GM18517 (cell line): Measurements from ENCODE around the gene P4HA2.

Source experiments
- ATAC-seq: cut with Tn5 transposase; IDR thresholded peaks from one replicate; pipeline ENCODE4 v1.9.1; 2021; ENCODE audit warnings: mild to moderate bottlenecking, moderate library complexity; ENCODE audit not compliant: unreplicated experiment

P4HA2 gene

DNA sequence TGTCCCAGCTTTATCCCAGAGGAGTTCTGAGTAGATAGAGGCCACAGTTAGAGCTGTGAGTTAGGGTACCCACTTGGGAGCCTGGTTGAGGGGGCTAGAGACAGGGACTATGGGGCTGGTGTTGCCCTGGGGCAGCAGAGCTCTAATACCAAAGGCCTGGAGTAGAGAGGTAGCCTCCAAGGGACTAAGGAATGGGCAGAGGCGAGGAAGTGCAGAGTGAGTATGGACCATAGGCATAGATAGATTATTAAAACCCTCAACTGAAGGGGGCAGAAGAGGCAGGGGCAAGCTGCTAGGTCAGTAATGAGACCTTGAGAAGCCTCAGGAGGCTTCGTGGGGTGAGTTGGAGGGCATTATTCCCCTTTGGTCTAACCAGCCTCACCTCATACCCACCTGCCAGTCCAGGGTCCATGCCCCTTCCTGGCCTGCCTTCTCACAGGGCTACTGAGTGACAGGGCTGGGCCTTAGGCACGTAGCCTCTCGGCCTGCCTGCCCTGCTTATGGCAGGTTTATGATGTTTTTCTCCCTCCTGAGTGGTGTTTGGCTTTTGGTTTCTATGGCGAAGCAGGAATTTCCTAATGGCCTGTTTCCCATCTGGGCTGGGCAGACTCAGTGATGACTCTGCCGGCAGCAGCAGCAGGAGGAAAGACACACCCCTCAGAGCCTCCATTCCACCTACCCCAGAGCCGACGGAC lies 37.8 kb upstream of the P4HA2 start:
- ATAC-seq: no peak

DNA sequence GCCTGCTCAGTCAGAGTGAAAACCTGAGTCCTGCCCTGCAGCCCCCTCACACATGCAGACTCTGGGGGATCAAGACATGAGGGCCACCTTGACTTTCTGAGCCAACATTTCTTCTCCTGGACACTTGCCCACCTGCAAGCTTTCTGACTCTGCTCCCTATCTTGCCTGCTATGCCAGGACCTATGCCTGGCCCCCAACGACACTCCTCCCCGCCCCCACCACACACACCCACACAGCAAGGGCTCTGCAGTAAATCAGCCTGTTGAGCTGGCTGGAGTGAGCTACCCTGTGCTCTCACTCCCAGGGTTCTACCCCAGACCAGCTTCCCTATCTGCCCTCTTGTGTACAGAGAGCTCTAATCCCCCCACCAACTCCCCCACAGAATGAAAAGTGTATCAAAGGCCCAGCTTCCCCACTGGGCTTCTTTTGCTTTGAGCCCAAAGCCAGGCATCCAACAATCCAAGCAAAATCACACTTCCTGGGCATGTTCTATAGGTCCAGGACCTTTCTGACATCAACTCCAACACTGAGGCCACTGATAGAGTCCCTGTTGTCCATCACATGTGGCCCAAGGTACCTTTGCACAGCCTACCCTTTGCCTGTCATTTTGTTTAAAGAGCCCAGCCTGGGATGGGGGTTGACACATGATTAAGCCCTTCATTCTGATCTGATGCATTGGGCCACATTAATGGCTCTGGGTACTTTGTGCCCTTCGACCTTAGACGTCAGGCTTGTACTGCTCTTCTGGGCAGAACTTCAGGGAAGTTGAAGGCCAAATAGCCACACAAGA lies 37.1 kb upstream of the P4HA2 start:
- no peak for ATAC-seq

DNA sequence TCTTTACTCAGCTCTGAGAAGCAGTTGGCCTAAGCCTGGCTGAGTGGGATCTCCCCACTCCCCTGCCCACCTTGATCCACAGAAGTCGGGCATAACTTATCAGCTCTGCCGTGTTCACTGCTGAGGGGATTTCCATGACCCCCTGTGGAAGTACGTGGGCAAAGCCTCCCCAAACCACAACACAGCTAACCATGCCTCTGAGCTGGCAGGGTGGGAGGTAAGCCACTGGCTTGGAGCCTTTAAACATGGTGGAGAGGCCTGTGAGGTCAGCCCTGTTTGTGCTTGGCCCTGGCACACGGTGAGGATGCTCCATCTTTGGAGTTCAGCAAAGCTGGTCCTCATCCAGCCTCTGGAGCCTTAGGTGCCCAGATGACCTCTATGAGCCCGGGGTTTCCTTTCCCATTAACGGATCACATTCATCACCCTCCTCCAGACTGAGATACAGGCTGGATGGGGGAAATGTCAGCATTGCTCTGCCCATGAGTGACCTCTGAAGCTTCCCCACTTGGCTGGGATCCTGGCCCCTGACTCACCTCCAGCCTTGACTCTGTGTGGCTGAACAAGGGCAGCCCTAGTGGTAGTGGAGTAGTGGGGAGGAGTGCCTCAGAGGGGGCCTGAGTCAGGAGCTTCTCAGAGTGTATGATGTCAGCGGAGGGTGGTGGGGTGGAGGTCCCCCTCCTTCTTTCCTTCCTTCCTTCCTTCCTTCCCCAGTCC lies 36.1 kb upstream of the P4HA2 start:
- ATAC-seq: no peak

DNA sequence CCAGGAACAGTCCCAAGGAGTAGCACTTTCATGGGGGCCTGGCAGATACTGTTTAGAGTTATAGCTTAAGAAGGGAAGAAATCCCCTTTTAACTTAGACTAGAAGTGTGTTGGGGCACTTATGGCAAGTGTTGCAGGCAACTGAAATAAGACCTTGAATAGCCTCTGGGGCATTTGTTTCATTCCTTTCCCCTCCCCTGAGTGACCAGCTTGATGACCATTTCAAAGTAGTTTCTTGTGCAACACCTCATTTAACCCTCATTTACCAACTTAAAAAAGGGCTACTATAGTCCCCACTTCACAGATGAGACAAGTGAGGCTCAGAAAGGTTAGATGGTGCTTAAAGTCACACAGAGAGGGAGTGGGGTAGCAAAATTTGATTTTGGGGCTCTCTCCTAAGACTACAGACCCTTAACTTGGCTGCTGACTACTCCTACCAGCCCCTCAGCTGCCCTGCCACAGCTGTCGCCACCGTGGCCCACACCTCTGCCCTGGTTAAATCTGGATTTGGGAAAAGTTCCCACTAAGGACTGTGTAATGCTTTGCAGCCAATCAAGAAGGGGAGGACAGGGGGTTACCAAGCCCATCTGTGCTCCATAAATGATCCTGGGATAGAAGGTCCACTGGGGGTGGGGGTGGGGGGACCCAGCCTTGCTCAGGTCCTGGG lies 35.4 kb upstream of the P4HA2 start:
- ATAC-seq: no peak

DNA sequence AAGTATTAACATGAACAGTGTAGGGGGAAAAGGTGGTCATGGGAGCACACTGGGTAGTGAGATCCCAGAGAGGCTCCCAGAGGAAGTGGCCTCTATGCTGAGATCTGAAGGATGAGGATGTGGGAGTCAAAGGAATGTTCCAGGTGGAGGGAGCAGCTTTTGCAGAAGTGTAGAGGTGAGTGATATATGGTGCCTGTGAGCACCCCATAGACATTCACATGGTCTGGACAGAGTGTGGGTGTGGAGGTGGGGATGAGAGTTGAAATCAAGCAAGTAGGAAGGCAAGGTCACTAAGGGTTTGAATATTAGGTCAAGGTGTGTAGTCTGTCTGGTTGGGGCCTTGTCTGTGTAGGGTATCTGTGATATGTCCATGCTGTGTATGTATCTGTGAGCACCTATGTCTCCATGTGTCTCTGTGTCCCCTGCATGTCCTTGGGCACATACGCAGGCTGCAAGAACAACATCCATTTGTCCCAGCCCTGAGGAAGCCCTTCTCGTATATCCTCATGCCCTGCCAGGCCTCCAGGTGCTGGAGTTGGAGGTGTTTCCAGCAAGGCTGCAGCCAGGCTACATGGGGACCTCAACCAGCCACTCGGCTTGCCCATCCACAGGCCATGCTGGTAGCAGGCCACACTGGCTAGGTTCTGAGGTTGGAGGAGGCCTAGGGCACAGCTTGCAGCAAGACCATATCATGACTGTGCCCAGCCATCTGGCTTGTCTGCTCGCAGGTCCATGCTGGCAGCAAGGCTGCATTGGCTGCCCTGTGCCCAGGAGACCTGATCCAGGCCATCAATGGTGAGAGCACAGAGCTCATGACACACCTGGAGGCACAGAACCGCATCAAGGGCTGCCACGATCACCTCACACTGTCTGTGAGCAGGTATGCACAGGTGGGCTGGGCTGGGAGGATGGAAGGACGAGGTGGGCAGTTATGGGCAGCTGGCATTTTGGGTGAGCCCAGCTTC lies 34.5 kb upstream of the P4HA2 start:
- ATAC-seq: no peak

DNA sequence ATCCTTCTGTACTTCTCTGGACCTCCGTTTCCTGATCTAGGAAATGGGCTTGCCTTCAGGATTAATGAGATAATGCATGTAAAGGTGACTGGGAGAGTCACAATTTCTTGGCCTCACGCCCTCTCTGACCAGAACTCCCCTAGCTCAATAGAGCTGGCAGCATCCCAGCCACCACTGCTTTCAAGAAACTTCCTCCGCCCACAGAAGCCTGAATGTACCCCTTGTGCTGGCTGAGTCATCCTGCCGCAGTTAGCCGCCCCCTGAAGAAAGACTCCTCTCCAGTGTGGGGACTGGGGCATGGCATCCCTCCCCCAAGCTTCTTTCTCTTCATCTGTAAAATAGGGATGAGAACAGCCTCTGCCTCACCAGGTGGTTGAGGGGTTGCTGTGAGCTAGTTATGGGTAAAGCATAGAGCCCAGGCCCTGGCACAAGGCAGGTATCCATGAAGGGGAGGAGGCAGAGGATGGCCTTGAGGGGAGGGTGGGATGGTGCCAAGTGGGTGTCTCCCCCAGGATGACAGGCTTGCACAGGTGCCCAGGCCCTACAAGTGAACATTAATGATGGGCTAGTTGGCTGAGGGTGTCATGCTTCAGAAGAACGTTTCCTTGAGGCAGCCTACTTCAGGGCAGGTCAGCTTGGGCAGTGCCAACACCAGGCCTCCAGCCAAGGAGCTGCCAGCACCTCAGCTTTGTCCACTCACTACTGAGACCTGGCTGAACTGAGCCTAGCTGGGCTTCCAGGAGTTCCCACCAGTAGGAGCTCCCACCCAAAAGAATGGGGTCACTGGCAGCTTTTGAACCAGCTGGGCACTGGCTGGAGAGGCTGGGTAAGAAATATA lies 33.3 kb upstream of the P4HA2 start:
- peak; percentile 57 for ATAC-seq

DNA sequence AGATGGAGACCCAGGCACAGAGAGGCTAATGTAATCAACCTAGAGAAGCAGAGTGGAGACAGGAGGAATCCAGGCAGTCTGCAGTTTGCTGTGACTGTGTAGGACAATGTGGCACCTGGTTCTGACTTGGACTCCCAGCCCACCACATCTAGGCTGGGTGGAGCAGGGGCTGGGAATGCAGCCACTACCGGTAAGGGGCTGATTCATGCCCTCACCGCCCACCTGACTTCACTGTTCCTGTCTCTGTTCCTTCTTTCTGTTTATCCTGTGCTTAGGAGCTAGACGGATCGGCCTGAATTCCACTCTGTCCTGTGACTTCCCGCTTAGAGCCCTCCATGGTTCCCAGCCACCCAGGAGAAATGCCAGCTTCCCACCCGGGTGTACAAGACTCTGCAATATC lies 32.4 kb upstream of the P4HA2 start:
- ATAC-seq: no peak

DNA sequence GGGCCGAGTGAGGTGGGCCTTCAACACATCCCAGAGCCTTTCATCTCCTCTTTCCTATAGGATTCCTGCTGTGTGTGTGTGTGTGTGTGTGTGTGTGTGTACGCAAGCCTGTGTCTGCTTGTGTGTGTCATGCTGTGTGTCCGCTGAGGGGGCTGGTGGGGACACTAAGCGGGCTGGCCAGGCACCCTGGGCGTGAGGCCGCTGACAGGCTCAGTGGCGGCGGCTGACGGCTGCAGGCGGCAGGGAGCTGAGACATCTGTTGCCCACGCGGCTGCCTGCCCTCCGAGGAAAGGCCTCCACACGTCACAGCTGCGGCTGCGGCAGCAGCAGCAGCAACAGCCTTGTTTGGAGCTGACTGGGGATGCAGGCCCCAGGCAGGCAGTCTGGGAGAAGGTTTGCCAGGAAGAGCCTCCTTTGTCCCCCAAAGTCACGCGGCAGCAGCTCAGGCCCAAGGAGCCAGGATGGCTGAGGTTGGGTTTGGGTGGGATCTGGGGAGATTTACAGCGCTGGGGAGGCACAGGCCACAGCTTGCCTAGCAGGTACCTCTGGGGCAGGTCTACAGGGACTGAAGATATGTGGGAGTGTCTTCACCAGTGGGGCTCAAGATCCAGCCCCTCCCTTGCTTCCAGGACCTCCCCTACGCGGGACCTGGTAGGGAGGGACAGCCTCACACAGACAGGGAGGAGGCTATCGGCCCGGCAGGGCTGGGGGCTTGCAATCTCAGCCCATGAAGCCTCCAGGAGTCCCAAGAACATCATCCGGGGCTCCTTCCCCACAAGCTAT lies 31.6 kb upstream of the P4HA2 start:
- no peak for ATAC-seq

DNA sequence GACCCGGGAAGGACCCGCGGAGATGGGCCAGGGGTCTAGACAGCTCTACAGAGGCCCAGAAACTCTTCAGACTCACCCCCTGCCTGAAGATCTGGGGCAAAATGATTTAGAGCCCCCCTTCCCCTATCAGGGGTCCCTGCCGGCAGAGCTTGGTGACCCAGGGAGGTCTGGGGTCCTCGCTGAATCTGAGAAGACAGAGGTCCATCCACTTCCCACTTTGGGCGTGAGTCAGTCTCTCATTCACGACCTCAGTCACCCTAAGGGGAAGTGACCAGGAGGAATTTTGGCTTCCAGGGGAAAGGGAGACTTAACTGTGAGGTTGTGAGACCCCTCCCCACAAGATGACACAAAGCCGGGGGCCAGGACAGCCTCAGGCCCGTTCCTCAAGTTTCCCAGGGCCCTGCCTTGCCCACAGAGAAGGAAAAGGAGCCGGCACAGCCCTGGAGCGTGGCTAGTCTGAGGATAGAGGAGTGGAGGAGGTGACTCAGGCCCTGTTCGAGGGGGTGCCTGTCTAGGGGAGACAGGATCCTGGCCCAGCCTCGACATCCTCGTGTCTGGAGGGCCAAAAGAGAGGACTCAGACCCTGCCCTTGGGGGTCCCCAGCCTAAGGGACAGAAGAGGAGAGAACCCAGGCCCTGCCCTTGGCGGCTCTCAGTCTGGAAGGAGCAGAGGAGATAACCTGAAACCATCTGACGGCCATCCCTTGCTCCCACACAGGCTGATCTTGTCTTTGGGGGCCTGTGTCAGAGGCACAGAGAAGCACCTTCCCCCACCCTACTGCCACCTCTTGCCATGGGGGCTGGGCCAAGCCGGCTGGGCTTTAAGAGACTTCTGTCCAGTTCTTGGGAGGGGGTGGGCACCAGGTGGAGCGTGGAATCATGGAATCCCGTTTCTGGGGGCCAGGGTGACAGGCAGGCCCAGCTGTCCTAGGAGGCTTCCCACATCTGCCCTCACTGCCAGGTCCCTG lies 30.7 kb upstream of the P4HA2 start:
- ATAC-seq: no peak

DNA sequence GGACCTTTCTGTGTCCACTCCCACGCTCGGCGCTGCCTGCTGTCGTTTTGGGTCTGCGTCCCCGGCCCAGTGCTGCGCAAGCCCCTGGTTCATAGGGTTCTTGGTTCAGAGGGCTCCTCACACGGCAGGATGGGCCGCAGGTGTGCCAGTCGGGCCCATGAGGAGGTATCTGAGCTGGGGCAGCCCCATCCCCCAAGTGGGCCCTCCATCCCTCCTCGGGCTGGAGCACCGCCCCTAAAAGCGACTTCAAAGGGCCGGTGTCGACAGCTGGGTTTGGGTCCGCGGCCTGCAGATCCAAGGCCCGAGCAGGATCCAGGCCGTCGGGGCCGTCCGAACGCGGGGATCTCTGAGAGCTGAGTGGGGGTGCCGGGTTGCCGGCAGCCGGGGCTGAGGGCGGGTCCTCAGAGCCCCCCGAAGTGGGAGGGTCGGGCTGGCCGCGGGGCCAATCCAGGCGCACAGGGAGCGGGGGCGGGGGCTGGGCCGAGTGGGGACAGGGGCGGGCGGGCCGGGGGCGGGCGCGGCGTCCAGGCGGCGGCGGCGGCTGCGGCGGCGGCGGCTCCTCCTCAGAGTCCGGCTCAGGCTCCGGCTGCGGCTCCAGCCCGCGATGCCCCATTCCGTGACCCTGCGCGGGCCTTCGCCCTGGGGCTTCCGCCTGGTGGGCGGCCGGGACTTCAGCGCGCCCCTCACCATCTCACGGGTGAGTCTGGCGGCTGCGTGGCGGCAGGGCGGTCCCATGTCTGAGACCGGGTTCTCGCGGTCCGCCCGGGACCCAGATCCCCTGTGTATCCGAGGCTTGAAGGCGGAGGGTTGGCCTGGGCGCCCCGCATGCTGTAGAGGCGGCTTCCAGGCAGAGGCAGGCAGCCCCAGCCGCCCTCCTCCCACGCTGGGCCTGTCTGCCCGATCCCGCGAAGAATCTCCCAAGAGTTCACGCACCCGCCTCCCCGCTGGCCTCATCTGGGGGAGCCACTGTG lies 29.8 kb upstream of the P4HA2 start, which contains the start of gene PDLIM4:
Gene PDLIM4, plus strand, starts transcription at position 566 of the 971 bp plus-strand sequence. Its CDS starts 39 bp downstream, at position 605.
- no peak for ATAC-seq

DNA sequence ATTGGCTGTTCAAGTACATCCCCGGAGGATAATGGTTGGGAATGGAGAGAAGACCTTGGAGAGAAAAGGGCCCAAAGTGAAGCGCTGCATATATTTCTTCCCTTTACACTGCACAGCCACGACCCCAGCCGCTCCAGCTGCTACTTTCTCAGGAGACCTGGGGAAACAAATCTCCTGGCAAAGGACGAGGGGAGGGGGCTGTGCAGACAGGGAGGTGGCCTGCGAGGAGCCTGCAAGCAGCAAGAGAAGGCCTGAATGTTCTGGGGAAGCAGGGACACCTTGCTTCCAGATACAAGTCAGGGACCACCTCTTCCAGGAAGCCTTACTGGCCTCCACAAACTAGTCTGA lies 29.1 kb upstream of the P4HA2 start:
- no peak for ATAC-seq

DNA sequence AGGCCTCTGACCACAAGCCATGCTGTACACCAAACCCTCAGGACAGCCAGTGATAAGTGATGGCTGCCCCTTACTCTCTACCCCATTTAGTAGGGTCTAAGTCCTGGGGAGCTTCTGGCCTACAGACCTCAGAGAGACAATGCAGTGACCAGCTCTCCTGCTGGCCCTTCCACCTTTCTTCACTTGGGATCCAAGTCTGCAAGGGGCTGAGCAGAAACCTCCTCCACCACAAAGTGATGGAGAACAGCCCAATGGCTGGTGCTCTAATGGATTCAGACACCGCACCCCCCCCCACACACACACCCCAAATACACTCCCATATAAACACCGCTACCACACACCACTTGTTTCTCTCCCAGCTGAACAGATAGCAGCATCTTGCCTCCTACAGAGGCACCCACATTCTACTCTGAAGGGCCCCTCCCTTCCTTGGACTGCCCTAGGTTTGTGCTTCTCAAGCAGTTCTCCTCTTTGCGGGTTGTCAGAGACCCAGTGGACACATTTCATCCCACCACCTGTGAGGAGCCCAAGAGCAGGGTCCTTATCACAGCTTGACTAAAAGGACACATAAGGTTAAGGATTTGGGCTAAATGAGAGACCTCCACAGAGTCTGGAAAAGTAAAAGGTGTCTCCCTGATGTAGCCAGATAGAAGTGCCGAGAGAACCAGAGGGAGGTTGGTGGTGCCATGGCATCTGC lies 28.6 kb upstream of the P4HA2 start:
- no peak for ATAC-seq

DNA sequence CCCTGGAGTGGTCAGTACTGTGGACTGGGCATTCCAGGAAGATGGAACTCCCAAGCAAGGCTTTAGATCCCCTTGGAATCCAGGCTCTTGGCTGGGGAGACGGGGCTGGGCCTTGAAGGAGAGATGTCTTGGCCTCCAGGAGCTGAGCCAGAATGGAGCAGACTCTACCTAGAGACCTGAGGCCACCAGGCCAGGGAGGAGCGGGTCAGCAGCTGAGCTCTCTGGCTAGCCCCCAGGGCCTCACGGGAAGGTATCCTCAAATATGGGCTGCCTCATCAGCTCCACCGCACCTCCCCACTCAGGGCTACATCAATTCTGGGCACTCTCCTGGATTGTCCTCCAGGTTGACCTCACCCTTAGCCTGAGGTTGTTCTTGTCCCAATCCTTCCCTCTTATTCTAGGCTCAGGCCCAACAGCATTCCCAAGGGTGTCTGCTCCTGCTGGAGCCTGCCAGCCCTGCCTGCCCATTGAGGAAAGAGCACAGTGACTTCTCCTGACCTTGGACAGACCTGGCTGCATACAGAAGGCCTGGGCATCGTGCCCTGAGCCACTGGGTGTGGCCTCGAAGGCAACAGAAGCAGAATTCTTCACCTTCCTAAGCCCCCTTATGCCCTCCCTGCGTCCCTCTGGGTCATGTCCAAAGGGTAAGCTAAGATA lies 26.8 kb upstream of the P4HA2 start:
- ATAC-seq: no peak

DNA sequence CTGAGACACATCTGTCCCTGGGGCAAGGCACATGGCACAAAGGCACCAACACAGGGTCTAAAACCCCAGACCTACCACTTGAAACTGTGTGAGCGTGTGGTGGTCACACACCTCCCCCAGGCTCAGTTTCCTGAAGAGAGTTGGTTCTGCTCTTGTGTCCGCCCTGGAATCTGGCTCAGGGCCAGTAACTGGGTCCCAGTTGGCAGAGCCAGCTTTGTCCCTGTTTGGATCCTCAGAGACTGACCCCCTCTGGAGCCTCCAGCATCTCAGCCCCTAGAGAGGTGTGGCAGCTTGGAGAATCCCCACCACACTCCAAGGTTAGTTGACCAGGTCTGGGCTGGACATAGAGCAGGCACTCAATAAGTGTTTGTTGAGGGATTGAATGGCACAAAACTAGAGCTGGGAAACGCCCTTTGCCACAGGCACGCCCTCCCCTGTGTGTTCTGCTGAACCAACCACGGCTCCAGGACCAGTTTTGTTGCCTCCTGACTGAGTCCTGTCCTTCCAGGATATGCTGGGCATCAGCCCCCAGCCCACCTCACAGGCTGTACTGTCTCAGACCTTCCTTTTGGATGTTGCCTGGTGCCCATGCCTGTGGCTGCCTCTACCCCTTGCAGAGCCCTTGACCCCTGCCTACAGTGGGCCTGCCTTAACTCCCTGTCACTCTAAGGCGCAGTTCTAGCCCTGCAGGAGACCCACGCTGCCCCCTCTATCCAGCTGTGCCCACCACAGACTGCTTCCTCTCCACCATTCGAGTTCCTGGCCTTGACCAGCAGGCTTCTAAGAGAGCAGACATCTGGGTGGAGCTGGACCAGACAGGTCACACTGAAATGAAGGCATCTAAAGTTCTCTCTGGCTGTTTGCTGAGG lies 26.0 kb upstream of the P4HA2 start:
- ATAC-seq: no peak
